SK-N-SH (cell line): ENCODE results near the gene BFSP2. TPM values are rescaled to one million over a fixed set of nuclear protein-coding genes. Genes with fewer than 3 reads are reported as not detected.

Experiments
- CTCF ChIA-PET: fragments of 300-600, 350-600 bp; formaldehyde crosslinking; extraction: SDS; loops from one replicate; lab custom pipeline; 2021; lab: Yijun Ruan, JAX
- POLR2A ChIA-PET: fragments of 350-600 bp; sonication (Branson Sonifier 250); formaldehyde crosslinking; extraction: SDS; loops from one replicate; lab custom pipeline; 2020; ENCODE audit warnings: antibody characterized with exemption, inconsistent platforms; lab: Yijun Ruan, JAX
- DNase-seq: peaks from one replicate; pipeline ENCODE4 v3.0.0; 2012
- H2AFZ ChIP-seq: fragments of 200-600 bp; sonication (generic); 2 replicates; pipeline ENCODE4 v1.8.1; 2016; ENCODE audit warnings: antibody characterized with exemption, mild to moderate bottlenecking, low read depth
- H3F3A ChIP-seq: fragments of 200-600 bp; sonication (generic); replicated peaks from 2 replicates; pipeline ENCODE3; 2016; ENCODE audit warnings: antibody characterized with exemption, mild to moderate bottlenecking; ENCODE audit not compliant: insufficient read depth
- H3K27ac ChIP-seq, 2 experiments: fragments of 200-500 bp in 1 of 2; fragments of 200-600 bp in 1 of 2; sonication (Bioruptor generic) in 1 of 2; sonication (generic), shearing (Covaris generic) in 1 of 2; 2 replicates each; pipeline versions ENCODE4 v1.5.1 to v1.6.1; 2014 to 2016; ENCODE audit warnings: low read depth in 2 of 2, inconsistent platforms in 1 of 2, low read length in 1 of 2, mild to moderate bottlenecking in 1 of 2, mixed read lengths in 1 of 2
- H3K27me3 ChIP-seq: fragments of 200-600 bp; sonication (generic), shearing (Covaris generic); 2 replicates; pipeline ENCODE4 v1.6.1; 2016; ENCODE audit warnings: mixed run types; ENCODE audit not compliant: insufficient read depth
- H3K36me3 ChIP-seq, 2 experiments: fragments of 200-500 bp in 1 of 2; fragments of 200-600 bp in 1 of 2; sonication (Bioruptor generic) in 1 of 2; sonication (generic) in 1 of 2; replicated peaks in 1 of 2; 2 replicates each; pipeline versions ENCODE3 to v1.5.1; 2014 to 2016; ENCODE audit warnings: low read length in 1 of 2, mild to moderate bottlenecking in 1 of 2; ENCODE audit not compliant: insufficient read depth in 2 of 2, control insufficient read depth in 1 of 2
- H3K4me1 ChIP-seq, 2 experiments: fragments of 200-500 bp in 1 of 2; fragments of 200-600 bp in 1 of 2; sonication (Bioruptor generic) in 1 of 2; sonication (generic), shearing (Covaris generic) in 1 of 2; 2 replicates each; pipeline versions ENCODE4 v1.5.1 to v1.6.1; 2014 to 2016; ENCODE audit warnings: low read depth in 1 of 2, low read length in 1 of 2, mixed run types in 1 of 2; ENCODE audit not compliant: insufficient read depth in 2 of 2, control insufficient read depth in 1 of 2
- H3K4me2 ChIP-seq: fragments of 200-600 bp; sonication (generic), shearing (Covaris generic); 2 replicates; pipeline ENCODE4 v1.6.1; 2017; ENCODE audit warnings: mixed run types
- H3K4me3 ChIP-seq, 2 experiments: fragments of 200-500 bp in 1 of 2; fragments of 200-600 bp in 1 of 2; sonication (Bioruptor generic) in 1 of 2; sonication (generic), shearing (Covaris generic) in 1 of 2; 2 replicates each; pipeline versions ENCODE4 v1.5.1 to v1.8.1; 2014 to 2016; ENCODE audit warnings: low read depth in 2 of 2, inconsistent platforms in 1 of 2, low read length in 1 of 2, mild to moderate bottlenecking in 1 of 2, mixed read lengths in 1 of 2, moderate library complexity in 1 of 2
- H3K79me2 ChIP-seq: fragments of 200-600 bp; sonication (generic); 2 replicates; pipeline ENCODE4 v1.8.1; 2017; ENCODE audit warnings: mild to moderate bottlenecking; ENCODE audit not compliant: insufficient read depth
- H3K9ac ChIP-seq: fragments of 200-600 bp; sonication (generic); 2 replicates; pipeline ENCODE4 v1.6.1; 2017; ENCODE audit warnings: mixed run types
- H3K9me2 ChIP-seq: fragments of 200-600 bp; sonication (generic); 2 replicates; pipeline ENCODE4 v1.6.1; 2017; ENCODE audit warnings: mixed run types
- H3K9me3 ChIP-seq: fragments of 200-600 bp; sonication (generic); 2 replicates; pipeline ENCODE4 v1.6.1; 2017; ENCODE audit warnings: mixed run types, mild to moderate bottlenecking, moderate library complexity
- H4K20me1 ChIP-seq: fragments of 200-600 bp; sonication (generic); 2 replicates; pipeline ENCODE4 v1.6.1; 2017; ENCODE audit warnings: mild to moderate bottlenecking, mixed run types; ENCODE audit not compliant: insufficient read depth
- CHD2 ChIP-seq: fragments of 150-350 bp; IDR thresholded peaks from 2 replicates; pipeline ENCODE4 v1.6.1; 2018; ENCODE audit warnings: low read length; ENCODE audit not compliant: partially characterized antibody
- EP300 ChIP-seq, 2 experiments: IDR thresholded peaks; 2 replicates each; pipeline versions ENCODE4 v1.4.0 to v1.6.1; 2012; ENCODE audit warnings: borderline replicate concordance in 1 of 2, low read depth in 1 of 2, low read length in 1 of 2
- FOXJ3 ChIP-seq: sonication (generic); formaldehyde crosslinking; IDR thresholded peaks from 2 replicates; pipeline ENCODE4 v1.5.1; 2020; ENCODE audit warnings: mild to moderate bottlenecking, missing genetic modification reagents
- GABPA ChIP-seq: IDR thresholded peaks from 2 replicates; pipeline ENCODE4 v1.4.0; 2012; ENCODE audit warnings: low read depth, mild to moderate bottlenecking
- GATA2 ChIP-seq: sonication (generic); formaldehyde crosslinking; IDR thresholded peaks from 2 replicates; pipeline ENCODE4 v1.5.0; 2020; ENCODE audit warnings: mild to moderate bottlenecking, missing genetic modification reagents
- MEF2A ChIP-seq: IDR thresholded peaks from 2 replicates; pipeline ENCODE4 v1.4.0; 2012; ENCODE audit warnings: low read depth, borderline replicate concordance
- MXI1 ChIP-seq: IDR thresholded peaks from 2 replicates; pipeline ENCODE4 v1.6.1; 2012; ENCODE audit warnings: mild to moderate bottlenecking, low read depth, low read length, improper control_type of control experiment
- RCOR1 ChIP-seq: fragments of 150-350 bp; IDR thresholded peaks from 2 replicates; pipeline ENCODE4 v1.6.1; 2017; ENCODE audit warnings: antibody characterized with exemption, low read length
- SIN3A ChIP-seq: IDR thresholded peaks from 2 replicates; pipeline ENCODE4 v1.6.1; 2012; ENCODE audit warnings: low read depth, mild to moderate bottlenecking, low read length, moderate library complexity, borderline replicate concordance
- SMC3 ChIP-seq: IDR thresholded peaks from 2 replicates; pipeline ENCODE4 v1.6.1; 2012; ENCODE audit warnings: low read depth, low read length, improper control_type of control experiment
- WGBS: methylation state at CpG from one replicate; pipeline ENCODE4 v1.1.6; 2017; ENCODE audit warnings: low lambda C conversion rate; 5-methylcytosine and 5-hydroxymethylcytosine counted together
- polyA plus RNA-seq, 3 experiments: library from polyadenylated mRNA; depleted of rRNA; stranded (reverse); fragments of >200 nt; gene quantifications; 2 replicates each; pipeline ENCODE4 v1.2.3, GENCODE V29; 2012
- TF ChIP-seq, protein P1 (sequence below): IDR thresholded peaks from 2 replicates; pipeline ENCODE4 v1.4.0; 2012; ENCODE audit warnings: low read depth, borderline replicate concordance
- TF ChIP-seq, protein P2 (sequence below): IDR thresholded peaks from 2 replicates; pipeline ENCODE4 v1.4.0; 2012; ENCODE audit warnings: low read depth, borderline replicate concordance
- TF ChIP-seq, protein P3 (sequence below): IDR thresholded peaks from 2 replicates; pipeline ENCODE4 v1.6.1; 2012; ENCODE audit warnings: mild to moderate bottlenecking, low read depth, low read length, moderate library complexity

The BFSP2 gene
- polyA plus RNA-seq, 1 of the 3 experiments (the other 2 are of a cell fraction): not detected

DNA sequence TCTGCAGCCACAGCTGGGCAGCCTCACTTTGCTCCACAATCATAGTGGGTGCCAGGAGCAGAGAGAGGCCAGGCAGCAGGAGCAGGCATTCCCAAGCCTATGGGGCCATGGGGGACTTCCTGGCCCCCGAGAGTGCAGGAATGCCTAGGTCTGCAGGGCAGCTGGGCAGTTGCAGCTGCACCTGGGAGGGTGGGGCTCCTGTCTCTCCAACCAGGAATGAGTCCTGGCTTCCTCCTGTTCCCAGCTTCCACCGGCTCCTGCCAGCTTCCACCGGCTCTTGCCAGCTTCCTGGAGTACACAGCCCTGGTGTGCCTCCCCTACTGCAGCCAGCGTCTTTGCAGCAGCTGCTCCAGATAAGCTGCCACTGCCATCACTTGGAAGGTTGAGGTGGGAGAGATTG is 87.3 kb downstream of the BFSP2 start:
- no peaks in the 10 kb centered on the region for H3K36me3 ChIP-seq
- no peaks in the 10 kb centered on the region for H3K79me2 ChIP-seq
- H4K20me1 ChIP-seq: no peaks in the 10 kb centered on the region
- POLR2A ChIA-PET: no interaction called here
- TF ChIP-seq MXI1: no peak
- TF ChIP-seq RCOR1: no peak
- TF ChIP-seq GABPA: no peak
- no peak for TF ChIP-seq MEF2A
- TF ChIP-seq, protein P1, sequence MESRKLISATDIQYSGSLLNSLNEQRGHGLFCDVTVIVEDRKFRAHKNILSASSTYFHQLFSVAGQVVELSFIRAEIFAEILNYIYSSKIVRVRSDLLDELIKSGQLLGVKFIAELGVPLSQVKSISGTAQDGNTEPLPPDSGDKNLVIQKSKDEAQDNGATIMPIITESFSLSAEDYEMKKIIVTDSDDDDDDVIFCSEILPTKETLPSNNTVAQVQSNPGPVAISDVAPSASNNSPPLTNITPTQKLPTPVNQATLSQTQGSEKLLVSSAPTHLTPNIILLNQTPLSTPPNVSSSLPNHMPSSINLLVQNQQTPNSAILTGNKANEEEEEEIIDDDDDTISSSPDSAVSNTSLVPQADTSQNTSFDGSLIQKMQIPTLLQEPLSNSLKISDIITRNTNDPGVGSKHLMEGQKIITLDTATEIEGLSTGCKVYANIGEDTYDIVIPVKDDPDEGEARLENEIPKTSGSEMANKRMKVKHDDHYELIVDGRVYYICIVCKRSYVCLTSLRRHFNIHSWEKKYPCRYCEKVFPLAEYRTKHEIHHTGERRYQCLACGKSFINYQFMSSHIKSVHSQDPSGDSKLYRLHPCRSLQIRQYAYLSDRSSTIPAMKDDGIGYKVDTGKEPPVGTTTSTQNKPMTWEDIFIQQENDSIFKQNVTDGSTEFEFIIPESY: no peak
- TF ChIP-seq CHD2: no peak
- no peak for TF ChIP-seq GATA2 (CRISPR knock-in tag)
- TF ChIP-seq FOXJ3 (CRISPR knock-in tag): no peak
- TF ChIP-seq, protein P2, sequence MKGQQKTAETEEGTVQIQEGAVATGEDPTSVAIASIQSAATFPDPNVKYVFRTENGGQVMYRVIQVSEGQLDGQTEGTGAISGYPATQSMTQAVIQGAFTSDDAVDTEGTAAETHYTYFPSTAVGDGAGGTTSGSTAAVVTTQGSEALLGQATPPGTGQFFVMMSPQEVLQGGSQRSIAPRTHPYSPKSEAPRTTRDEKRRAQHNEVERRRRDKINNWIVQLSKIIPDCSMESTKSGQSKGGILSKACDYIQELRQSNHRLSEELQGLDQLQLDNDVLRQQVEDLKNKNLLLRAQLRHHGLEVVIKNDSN: no peak
- no peak for TF ChIP-seq EP300 (IDR thresholded peaks at IDR 0.05; ENCODE audit: borderline replicate concordance in 1 of 2, low read depth in 1 of 2, low read length in 1 of 2)
- TF ChIP-seq SMC3: no peak
- TF ChIP-seq SIN3A: no peak
- TF ChIP-seq, protein P3, sequence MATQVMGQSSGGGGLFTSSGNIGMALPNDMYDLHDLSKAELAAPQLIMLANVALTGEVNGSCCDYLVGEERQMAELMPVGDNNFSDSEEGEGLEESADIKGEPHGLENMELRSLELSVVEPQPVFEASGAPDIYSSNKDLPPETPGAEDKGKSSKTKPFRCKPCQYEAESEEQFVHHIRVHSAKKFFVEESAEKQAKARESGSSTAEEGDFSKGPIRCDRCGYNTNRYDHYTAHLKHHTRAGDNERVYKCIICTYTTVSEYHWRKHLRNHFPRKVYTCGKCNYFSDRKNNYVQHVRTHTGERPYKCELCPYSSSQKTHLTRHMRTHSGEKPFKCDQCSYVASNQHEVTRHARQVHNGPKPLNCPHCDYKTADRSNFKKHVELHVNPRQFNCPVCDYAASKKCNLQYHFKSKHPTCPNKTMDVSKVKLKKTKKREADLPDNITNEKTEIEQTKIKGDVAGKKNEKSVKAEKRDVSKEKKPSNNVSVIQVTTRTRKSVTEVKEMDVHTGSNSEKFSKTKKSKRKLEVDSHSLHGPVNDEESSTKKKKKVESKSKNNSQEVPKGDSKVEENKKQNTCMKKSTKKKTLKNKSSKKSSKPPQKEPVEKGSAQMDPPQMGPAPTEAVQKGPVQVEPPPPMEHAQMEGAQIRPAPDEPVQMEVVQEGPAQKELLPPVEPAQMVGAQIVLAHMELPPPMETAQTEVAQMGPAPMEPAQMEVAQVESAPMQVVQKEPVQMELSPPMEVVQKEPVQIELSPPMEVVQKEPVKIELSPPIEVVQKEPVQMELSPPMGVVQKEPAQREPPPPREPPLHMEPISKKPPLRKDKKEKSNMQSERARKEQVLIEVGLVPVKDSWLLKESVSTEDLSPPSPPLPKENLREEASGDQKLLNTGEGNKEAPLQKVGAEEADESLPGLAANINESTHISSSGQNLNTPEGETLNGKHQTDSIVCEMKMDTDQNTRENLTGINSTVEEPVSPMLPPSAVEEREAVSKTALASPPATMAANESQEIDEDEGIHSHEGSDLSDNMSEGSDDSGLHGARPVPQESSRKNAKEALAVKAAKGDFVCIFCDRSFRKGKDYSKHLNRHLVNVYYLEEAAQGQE: no peak
- H3K4me3 ChIP-seq: no peak overlapping the region
- H3K4me1 ChIP-seq: peaks cover 0 to 6% of the 10 kb centered on the region in 2 experiments; a peak in 1 of 4 replicates
- WGBS: 73% methylated on average over 4 of the region's 4 CpGs
- H3K27ac ChIP-seq: no peak overlapping the region
- DNase-seq: no peak
- H3K27me3 ChIP-seq: no peaks in the 10 kb centered on the region
- CTCF ChIA-PET: interaction anchor here (1.0 kb wide), 1 partner anchor 91 kb away, joined by 3 read pairs; no protein-coding TSS in a partner anchor
- H3K9me2 ChIP-seq: no peaks in the 10 kb centered on the region
- H3K4me2 ChIP-seq: no peak overlapping the region
- no peak overlapping the region for H2AFZ ChIP-seq
- H3K9ac ChIP-seq: no peak overlapping the region
- no peaks in the 10 kb centered on the region for H3F3A ChIP-seq
- H3K9me3 ChIP-seq: peaks cover 8% of the 10 kb centered on the region; the same call in 1 of the 2 replicates
